ENCODE measurements around the gene CSH1.

DNA sequence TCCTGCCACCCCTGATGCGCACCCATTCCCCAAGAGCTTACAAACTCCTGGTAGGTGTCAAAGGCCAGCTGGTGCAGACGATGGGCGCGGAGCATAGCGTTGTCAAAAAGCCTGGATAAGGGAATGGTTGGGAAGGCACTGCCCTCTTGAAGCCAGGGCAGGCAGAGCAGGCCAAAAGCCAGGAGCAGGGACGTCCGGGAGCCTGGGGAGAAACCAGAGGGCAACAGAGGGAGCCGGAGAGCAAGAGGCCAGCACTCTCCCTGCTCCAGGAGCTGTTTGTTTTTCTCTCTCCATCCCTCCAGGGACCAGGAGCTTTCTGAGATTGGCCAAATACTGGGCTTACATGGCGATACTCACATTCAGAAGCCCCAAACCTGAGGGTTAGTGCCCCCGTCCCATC, 21.9 kb upstream of the CSH1 start:
- no peak for TF ChIP-seq CTCF (IDR thresholded peaks at IDR 0.05; ENCODE audit: low read depth, low read length, poor library complexity, severe bottlenecking)
- TF ChIP-seq EZH2phosphoT487 (IDR thresholded peaks at IDR 0.05; ENCODE audit: borderline replicate concordance, low read length): no peak

All from DOHH2 (cell line).